OCI-LY7 (cell line): ENCODE measurements around the gene NRXN2. TPM values are rescaled to one million over a fixed set of nuclear protein-coding genes. Genes with fewer than 3 reads are reported as not detected.

ENCODE experiments used
- BruUV-seq: library from RNA; stranded (reverse); fragments of 400-500 nt; replicated peaks from 2 replicates; lab custom pipeline; 2021; lab: Mats Ljungman, UMichigan
- CTCF ChIA-PET: fragments of 300-600 bp; sonication (Branson Sonifier 250); formaldehyde crosslinking; loops from one replicate; lab custom pipeline; 2022; ENCODE audit warnings: antibody characterized with exemption; ENCODE audit not compliant: unreplicated experiment; lab: Charles Lee
- POLR2A ChIA-PET: fragments of 300-600 bp; sonication (Branson Sonifier 250); formaldehyde crosslinking; loops from one replicate; lab custom pipeline; 2022; ENCODE audit warnings: antibody characterized with exemption; lab: Charles Lee
- DNase-seq: peaks from one replicate; pipeline ENCODE4 v3.0.0-alpha.2; 2015; ENCODE audit warnings: low spot score
- H2AFZ ChIP-seq: fragments of 200-600 bp; sonication (generic), shearing (Covaris generic); 2 replicates; pipeline ENCODE4 v1.6.1; 2014; ENCODE audit warnings: mild to moderate bottlenecking, antibody characterized with exemption, low read length, moderate library complexity
- H3K27ac ChIP-seq: fragments of 200-600 bp; sonication (generic); 2 replicates; pipeline ENCODE4 v1.5.1; 2014; ENCODE audit warnings: mixed run types, low read depth, mild to moderate bottlenecking, moderate library complexity, low read length, inconsistent platforms; ENCODE audit not compliant: poor library complexity, severe bottlenecking
- H3K36me3 ChIP-seq: fragments of 200-600 bp; sonication (generic); 2 replicates; pipeline ENCODE4 v1.6.1; 2014; ENCODE audit warnings: mild to moderate bottlenecking, antibody characterized with exemption, low read length, moderate library complexity, mixed read lengths; ENCODE audit not compliant: insufficient read depth
- H3K4me1 ChIP-seq: fragments of 200-600 bp; sonication (generic); 2 replicates; pipeline ENCODE4 v1.5.1; 2014; ENCODE audit warnings: mild to moderate bottlenecking, low read length; ENCODE audit not compliant: insufficient read depth, poor library complexity, severe bottlenecking
- H3K4me2 ChIP-seq: fragments of 200-600 bp; sonication (generic); 2 replicates; pipeline ENCODE4 v1.6.1; 2014; ENCODE audit warnings: mild to moderate bottlenecking, low read length
- H3K4me3 ChIP-seq: fragments of 200-600 bp; sonication (generic); 2 replicates; pipeline ENCODE4 v1.5.1; 2014; ENCODE audit warnings: mild to moderate bottlenecking, low read depth, low read length; ENCODE audit not compliant: poor library complexity, severe bottlenecking
- H3K79me2 ChIP-seq: fragments of 200-600 bp; sonication (generic); 2 replicates; pipeline ENCODE4 v1.6.1; 2016; ENCODE audit warnings: low read depth, mild to moderate bottlenecking, low read length, moderate library complexity, mixed read lengths; ENCODE audit not compliant: insufficient read depth
- H3K9me2 ChIP-seq: fragments of 200-600 bp; sonication (generic); 2 replicates; pipeline ENCODE4 v1.6.1; 2016; ENCODE audit warnings: mild to moderate bottlenecking, low read length, mixed read lengths; ENCODE audit not compliant: insufficient read depth
- H3K9me3 ChIP-seq: fragments of 200-600 bp; sonication (generic); 2 replicates; pipeline ENCODE4 v1.6.1; 2014; ENCODE audit warnings: mild to moderate bottlenecking, mixed run types, low read length, mixed read lengths
- H4K20me1 ChIP-seq: fragments of 200-600 bp; sonication (generic); 2 replicates; pipeline ENCODE4 v1.6.1; 2014; ENCODE audit warnings: mild to moderate bottlenecking, antibody characterized with exemption, low read length, moderate library complexity, mixed read lengths; ENCODE audit not compliant: insufficient read depth
- EZH2phosphoT487 ChIP-seq: fragments of 200-600 bp; sonication (generic); IDR thresholded peaks from 2 replicates; pipeline ENCODE4 v1.6.1; 2018; ENCODE audit warnings: low read depth, borderline replicate concordance, mild to moderate bottlenecking, mixed run types, antibody characterized with exemption, low read length, moderate library complexity, mixed read lengths
- intact Hi-C: fragments of 100-400 bp; cut with micrococcal nuclease; formaldehyde crosslinking; loops from one replicate; pipeline ENCODE4 v1.10.0; 2022; ENCODE audit not compliant: unreplicated experiment
- total RNA-seq, 2 experiments: library from RNA; depleted of rRNA in 1 of 2; stranded (reverse); fragments of >200 nt in 1 of 2; shearing (Covaris generic) in 1 of 2; gene quantifications; 2 replicates each; pipeline ENCODE4 v1.2.3, GENCODE V29; 2014 to 2022
- TF ChIP-seq, protein P1 (sequence below): fragments of 200-600 bp; sonication (generic); conservative IDR thresholded peaks from 2 replicates; pipeline ENCODE4 v1.5.1; 2014; ENCODE audit warnings: mild to moderate bottlenecking, antibody characterized with exemption, low read length, moderate library complexity, mixed read lengths

The NRXN2 gene
- total RNA-seq, 2 experiments from 2014 or later = 2.4 to 3.3 TPM

DNA sequence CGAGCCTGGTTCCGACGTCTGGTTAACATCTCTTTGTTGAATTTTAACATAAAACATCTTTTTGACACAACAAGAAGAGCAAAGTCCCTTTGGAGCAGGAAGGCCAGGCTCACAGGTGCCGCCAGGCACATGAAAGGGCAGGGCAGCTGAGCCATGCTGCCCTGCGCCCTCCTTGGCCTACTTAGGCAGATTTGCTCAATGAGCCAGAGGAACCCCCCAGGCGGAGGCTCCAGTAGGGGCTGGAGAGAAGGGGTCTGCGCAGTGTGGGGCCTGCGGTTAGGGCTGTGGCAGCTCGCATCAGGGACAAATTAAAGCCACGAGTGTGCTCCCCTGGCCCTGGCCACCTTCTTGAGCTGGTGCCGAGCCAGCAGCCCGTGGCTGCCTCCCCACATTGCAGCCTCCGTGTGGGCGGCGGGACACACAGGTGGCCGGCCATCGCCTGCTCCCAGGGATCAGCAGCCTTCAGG, 141.9 kb downstream of the NRXN2 start:
- ChIA-PET CTCF (no interaction called here), POLR2A (no interaction called here)
- no peaks in the 10 kb centered on the region for H4K20me1 ChIP-seq
- H3K4me1 ChIP-seq = no peaks in the 10 kb centered on the region
- no peak for TF ChIP-seq EZH2phosphoT487
- TF ChIP-seq, protein P1, sequence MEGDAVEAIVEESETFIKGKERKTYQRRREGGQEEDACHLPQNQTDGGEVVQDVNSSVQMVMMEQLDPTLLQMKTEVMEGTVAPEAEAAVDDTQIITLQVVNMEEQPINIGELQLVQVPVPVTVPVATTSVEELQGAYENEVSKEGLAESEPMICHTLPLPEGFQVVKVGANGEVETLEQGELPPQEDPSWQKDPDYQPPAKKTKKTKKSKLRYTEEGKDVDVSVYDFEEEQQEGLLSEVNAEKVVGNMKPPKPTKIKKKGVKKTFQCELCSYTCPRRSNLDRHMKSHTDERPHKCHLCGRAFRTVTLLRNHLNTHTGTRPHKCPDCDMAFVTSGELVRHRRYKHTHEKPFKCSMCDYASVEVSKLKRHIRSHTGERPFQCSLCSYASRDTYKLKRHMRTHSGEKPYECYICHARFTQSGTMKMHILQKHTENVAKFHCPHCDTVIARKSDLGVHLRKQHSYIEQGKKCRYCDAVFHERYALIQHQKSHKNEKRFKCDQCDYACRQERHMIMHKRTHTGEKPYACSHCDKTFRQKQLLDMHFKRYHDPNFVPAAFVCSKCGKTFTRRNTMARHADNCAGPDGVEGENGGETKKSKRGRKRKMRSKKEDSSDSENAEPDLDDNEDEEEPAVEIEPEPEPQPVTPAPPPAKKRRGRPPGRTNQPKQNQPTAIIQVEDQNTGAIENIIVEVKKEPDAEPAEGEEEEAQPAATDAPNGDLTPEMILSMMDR = no peak
- H3K9me3 ChIP-seq = no peaks in the 10 kb centered on the region
- H3K4me2 ChIP-seq = no peak overlapping the region
- H3K9me2 ChIP-seq = no peaks in the 10 kb centered on the region
- no peaks in the 10 kb centered on the region for H3K79me2 ChIP-seq
- H2AFZ ChIP-seq = no peak overlapping the region
- BruUV-seq = no TSS peak
- no peak overlapping the region for H3K4me3 ChIP-seq
- no peak overlapping the region for H3K27ac ChIP-seq
- DNase-seq = no peak
- intact Hi-C loops = no loop called here
- H3K36me3 ChIP-seq = no peaks in the 10 kb centered on the region

DNA sequence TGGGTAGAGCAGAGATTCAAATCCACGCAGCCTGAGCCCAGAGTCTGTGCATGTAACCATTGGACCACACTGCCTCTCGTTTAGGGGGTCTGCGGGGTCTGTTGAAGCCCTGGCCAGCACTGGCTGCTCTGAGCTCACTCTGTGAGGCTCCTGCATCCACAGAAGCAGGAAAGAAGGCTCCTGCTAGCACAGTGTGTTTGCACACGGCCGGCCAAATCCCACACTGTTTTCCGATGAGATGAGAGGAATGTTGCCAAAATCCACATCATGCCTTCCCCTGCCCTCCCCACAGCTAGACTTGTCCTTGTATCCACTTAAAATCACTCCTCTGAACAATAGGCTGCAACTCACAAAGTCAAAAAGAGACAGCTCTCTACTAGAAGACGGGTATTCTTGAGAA, 142.6 kb downstream of the NRXN2 start:
- no peak overlapping the region for H3K4me3 ChIP-seq
- H3K27ac ChIP-seq = no peak overlapping the region
- no peaks in the 10 kb centered on the region for H3K9me3 ChIP-seq
- H3K4me1 ChIP-seq = no peaks in the 10 kb centered on the region
- H3K9me2 ChIP-seq = no peaks in the 10 kb centered on the region
- ChIA-PET POLR2A (interaction anchor here (0.7 kb wide), 1 partner anchor 256 kb away, joined by 3 read pairs; no protein-coding TSS in a partner anchor), CTCF (no interaction called here)
- no peaks in the 10 kb centered on the region for H3K36me3 ChIP-seq
- no TSS peak for BruUV-seq
- TF ChIP-seq EZH2phosphoT487 = no peak
- H2AFZ ChIP-seq = no peak overlapping the region
- H3K4me2 ChIP-seq = no peak overlapping the region
- DNase-seq = no peak
- no peaks in the 10 kb centered on the region for H3K79me2 ChIP-seq
- no peaks in the 10 kb centered on the region for H4K20me1 ChIP-seq
- intact Hi-C loops = no loop called here

DNA sequence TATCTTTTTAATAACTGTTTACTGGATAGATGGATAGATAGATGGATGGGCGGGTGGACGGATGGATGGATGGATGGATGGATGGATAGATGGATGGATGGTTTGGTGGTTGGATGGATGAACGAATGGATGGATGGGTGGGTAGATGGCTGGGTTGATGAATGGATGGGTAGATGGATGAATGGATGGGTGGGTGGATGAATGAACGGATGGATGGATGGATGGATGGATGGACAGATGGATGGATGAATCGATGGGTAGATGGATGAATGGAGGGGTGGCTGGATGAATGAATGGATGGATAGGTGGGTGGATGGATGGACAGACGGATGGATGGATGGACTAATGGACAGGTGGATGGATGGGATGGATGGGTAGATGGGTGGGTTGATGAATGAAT, 145.8 kb downstream of the NRXN2 start:
- Histone ChIP-seq H3K27ac (no peak overlapping the region), H3K9me2 (no peaks in the 10 kb centered on the region), H3K4me3 (no peak overlapping the region), H3K36me3 (no peaks in the 10 kb centered on the region), H3K79me2 (no peaks in the 10 kb centered on the region), H3K4me1 (no peaks in the 10 kb centered on the region), H4K20me1 (no peaks in the 10 kb centered on the region), H3K9me3 (no peaks in the 10 kb centered on the region), H2AFZ (no peak overlapping the region), H3K4me2 (no peak overlapping the region)
- intact Hi-C loops = no loop called here
- TF ChIP-seq EZH2phosphoT487 = no peak
- TF ChIP-seq, protein P1 = no peak
- DNase-seq = no peak
- CTCF ChIA-PET = no interaction called here
- POLR2A ChIA-PET = no interaction called here
- BruUV-seq = no TSS peak
